ENCODE data around the gene IFNA7.
"Not testable (repeated sequence)": the region's sequence is repeated elsewhere in the genome, so short reads cannot be mapped to it uniquely, and the experiment has no call there.

GRCh38 chr9:21236360-21236714 is 34.3 kb upstream of the IFNA7 start:
- TF ChIP-seq CTCF (IDR thresholded peaks at IDR 0.05; ENCODE audit: low read length); EZH2 (IDR thresholded peaks at IDR 0.05; ENCODE audit: borderline replicate concordance, low read length): not testable (repeated sequence)

Measured in OCI-LY1 (cell line).